HPDE6-E6E7 (cell line): Measurements from ENCODE around the gene FREY1.

Source experiments
- DNase-seq: peaks from one replicate; pipeline ENCODE4 v3.0.0; 2011; ENCODE audit warnings: missing footprints; ENCODE audit errors: extremely low spot score

FREY1 gene

DNA sequence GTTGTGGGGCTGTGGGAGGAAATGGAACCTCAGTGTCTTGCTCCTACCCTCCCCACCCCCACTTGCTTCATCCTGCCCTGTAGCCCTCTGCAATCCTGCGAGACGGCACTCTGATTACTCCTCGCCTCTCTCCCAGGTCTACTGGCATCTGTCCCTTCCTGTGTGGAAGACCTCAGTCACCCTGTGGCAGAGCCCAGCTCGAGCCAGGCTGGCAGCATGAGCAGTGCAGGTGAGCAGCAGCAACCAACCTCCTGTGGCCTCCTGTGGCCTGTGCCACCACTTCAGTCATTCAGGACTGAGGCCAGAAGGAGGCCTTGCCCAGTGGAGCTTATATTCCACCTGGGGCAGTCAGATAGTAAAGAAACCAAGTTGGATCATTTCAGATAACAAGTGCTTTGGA, 36.4 kb downstream of the FREY1 start:
- DNase-seq, result no peak

DNA sequence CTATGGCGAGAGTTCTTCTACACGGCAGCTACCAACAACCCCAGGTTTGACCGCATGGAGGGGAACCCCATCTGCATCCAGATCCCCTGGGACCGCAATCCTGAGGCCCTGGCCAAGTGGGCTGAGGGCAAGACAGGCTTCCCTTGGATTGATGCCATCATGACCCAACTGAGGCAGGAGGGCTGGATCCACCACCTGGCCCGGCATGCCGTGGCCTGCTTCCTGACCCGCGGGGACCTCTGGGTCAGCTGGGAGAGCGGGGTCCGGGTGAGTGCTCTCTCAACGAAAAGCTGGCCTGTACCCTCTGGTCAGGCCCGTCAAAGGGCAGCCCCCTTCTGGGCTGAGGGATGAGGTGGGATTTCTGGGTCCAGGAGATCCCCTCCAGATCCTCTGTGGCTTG, 37.5 kb downstream of the FREY1 start:
- no peak for DNase-seq

DNA sequence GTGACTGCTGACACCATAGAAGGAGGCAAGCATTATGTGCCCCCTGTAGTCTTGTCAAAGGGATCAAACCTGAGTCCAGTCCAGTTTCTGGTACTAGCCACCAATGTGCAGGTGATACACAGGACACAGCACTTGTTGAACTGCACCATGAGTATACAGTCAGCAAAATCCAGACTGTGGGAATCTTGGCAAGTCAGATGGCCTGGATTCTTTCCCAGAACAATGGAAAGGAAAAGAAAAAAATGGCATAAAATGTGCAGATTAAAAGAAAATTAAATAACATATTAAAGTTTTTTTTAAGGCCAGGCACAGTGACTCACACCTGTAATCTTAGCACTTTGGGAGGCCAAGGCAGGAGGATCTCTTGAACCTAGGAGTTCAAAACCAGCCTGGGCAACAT, 43.0 kb downstream of the FREY1 start:
- DNase-seq, result no peak

DNA sequence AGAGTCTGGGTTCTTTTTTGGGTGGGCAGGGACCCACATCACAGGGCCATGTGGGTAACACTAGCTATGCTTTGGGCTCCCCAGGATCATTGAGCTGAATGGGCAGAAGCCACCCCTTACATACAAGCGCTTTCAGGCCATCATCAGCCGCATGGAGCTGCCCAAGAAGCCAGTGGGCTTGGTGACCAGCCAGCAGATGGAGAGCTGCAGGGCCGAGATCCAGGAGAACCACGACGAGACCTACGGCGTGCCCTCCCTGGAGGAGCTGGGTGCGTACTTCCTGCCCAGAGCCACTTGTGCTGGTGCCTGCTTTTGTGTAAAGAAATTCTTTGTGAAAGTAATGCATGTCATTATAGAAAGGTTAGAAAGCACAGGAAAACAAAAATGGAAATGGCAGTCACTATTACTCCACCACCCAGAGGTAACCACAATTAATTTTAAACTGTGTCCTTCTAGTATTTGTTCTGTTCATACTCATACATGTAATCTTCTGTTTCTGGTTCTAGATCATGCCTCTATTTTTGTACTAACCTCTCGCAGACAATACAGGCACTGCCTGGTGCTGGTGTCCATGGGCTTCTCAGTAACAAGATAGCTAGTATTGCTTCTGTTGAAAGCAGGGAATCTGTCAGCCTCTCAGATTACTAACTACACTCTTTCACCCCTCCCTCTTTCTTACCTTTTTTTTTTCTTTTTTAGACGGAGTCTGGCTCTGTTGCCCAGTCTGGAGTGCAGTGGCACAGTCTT, 46.1 kb downstream of the FREY1 start:
- no peak for DNase-seq

DNA sequence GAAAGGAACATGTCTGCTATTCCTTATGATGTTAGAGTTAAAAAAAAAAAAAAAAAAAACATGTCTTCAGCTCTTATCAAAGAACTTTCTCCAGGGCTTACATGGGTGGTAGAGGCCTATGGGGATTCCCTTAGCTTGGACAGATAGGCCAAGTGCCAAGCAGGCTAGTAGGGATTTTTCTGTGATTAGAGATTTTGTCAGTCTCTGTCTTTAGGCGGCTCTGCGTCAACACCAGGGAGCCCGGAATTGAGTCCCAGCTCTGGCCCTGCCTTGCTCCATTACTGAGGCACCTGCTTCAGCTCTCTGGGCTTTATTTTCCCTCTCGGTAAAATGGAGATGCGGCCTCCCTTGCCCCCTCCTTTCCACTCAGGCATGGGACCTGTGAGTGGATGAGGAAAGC, 46.7 kb downstream of the FREY1 start:
- DNase-seq, result no peak

DNA sequence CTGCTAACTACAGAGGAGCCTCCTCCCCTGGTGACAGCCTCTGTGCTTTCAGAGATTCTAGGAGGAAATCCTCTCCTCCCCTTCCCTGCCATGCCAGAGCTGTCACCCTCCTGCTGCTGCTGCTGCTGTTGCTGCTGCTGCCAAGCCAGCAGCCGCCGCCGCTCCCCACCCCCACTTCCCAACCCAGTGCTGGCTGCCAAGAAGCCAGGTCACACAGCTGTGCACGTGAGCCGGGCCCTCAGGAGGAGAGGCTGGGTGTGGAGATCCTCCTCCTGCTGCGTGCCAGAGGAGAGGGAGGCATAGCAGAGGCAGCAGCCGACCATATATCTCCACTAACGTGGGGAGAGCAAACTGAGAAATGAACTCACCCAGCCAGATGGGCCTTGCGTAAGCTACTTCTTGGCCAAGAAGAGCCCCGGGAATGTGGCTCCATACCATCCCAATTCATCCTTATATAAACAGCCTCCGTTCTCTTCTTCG, 47.4 kb downstream of the FREY1 start:
- no peak for DNase-seq

DNA sequence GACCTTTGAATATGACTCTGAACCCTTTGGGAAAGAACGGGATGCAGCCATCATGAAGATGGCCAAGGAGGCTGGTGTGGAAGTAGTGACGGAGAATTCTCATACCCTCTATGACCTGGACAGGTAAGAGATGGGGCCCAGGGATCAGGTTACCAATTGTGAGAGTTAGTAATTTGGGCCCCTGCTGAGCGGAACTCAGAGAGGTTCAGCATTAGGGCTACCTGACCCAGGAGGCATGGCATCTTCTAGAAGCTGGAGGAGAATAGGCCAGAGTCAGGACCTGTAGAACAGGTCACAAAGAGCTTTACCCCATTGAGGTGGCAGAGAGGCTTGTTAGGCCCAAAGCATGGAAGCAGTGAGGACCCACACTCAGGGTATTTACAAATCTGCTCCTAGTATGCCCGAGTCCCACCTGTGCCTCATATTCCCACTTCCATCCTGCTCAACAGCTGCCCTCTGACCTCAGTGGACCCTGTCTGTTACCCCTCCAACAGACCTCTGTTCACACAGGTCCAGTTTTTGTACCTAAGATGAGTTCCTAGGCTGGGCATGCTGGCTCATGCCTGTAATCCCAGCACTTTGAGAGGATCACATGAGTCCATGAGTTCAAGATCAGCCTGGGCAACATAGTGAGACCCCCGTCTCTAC, 48.2 kb downstream of the FREY1 start:
- no peak for DNase-seq

DNA sequence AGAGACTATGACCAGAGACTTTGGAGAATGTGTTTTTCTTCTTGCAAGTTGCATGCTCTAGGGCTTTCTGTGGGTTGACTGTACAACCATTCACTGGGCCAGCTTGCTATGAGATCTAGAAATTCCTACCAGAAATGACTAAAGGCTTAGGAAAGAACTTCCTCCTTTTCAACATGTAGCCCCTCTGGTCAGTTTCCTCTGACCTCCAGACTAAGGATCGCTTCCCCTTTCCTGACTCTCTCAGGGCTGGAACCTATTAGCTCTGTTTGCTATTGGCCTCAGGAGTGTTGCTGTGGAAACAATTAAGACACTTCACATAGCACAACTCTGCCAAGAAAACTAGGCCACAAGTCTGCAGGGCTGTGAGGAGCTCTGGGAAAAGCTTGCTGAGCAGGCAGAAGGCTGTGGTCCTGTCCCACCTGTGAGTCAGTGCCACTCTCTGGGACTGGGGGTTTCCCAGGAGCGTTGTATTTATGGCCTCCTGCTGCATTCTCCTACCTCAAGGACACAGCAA, 49.1 kb downstream of the FREY1 start:
- DNase-seq, result no peak
